ENCODE results near the gene SLC30A7.
"Not testable (repeated sequence)": the region's sequence is repeated elsewhere in the genome, so short reads cannot be mapped to it uniquely, and the experiment has no call there.

The SLC30A7 gene

DNA sequence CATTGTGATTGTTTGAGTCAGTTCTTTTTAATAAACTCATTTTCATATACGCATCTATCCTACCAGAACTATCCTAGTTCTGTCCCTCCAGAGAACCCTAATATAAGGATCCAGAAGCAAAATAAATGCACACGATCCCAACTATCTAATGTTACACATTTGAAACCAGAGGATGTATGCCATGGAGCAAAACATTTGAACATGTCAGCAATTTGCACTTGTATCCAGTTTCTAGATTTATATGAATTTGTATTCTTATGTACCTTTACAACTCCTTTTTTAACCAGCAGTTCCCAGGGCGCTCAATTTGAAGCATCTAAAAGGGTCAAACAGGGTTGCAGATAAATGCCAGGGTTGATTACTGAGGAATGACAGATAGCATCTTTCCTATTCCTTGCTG is 3.3 kb upstream of the SLC30A7 start:
- DNase-seq, result no peak

DNA sequence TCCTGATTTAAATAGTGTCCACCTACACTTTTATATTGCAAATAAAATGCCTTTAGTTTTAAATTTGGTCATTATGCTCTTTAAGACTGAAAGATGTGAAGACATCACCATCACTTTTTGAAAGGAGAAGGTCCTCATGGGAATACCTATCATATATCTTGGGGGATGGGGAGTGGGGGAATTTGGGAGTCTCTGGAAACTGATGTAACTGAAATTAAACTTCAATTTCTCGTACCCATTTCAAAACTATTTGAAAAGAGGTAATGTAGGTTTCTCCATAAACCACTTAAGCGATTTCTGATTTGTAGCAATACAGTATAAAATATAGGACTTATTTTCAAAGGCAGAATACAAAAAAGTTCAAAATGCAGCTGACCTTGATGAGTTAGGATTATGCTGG is 2.2 kb upstream of the SLC30A7 start:
- no peak for DNase-seq

DNA sequence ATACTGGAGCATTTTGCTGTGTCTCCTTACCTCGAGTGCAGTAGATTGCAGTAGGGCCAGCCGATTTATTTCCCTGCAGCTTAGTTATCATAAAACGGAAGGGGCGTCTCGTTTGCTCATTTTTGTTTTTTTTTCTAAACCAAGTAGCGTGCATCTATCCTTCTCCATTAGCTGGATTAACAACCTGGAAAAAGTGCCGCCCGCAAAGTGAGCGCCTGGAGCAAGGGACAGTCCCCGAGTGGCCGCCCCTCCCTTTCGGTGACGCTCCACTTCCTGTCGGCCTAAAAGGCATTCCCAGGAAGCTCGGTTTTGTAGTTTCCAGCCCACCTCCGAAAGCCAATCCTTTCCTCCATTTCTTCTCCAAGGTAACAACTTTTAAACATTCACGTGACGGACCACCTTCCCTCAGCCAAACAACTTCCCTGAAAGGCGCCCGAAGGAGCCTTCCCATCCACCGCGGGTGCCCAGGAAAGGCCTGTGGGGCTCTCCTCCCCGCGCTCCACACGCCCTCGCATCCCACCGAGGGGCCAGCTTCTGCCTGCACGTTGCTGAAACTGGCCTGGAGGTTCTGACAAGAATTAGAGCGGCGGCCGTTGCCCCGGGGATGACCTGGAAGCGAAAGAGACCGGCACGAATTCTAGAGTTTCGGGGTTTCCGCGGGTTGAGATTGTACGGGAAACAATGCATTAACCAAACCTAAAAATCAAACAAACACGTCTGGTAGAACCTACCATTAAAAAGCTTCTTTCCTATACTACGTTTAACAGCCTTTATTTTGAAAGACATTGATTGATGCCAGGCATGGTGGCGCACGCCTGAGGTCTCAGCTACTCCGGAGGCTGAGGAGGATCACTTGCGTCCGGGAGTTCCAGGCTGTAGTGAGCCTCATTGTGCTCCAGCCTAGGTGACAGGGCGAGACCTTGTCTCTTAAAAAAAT is 1.0 kb upstream of the SLC30A7 start, which contains the start of gene EXTL2:
Gene EXTL2 (minus strand): TSS at position 240 of the 937 bp plus-strand sequence. CDS start 6,085 bp downstream, outside the sequence.
- DNase-seq, result peak; percentile 84

DNA sequence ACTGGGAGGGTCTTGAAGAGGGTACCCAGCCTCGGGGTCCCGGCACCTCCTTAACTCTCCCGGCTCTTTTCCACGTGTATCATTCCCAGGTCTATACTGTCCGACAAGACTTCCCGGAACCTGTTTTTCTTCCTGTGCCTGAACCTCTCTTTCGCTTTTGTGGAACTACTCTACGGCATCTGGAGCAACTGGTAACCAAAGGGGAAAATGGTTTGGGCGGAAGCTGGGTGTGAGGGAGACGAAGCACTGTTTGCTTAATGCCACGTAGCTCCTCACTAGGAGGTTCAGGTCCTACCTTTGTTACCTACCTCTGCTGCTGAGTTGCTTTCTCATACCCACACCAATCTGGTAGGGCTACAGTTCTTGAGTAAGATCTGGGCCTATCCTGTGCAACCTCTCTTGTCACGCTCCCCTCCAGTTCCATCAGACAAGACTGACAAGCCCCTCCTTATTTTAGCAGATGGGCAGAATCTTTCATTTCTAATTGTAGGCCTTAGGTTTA is 642 bp downstream of the SLC30A7 start:
- peak; percentile 57 for DNase-seq

DNA sequence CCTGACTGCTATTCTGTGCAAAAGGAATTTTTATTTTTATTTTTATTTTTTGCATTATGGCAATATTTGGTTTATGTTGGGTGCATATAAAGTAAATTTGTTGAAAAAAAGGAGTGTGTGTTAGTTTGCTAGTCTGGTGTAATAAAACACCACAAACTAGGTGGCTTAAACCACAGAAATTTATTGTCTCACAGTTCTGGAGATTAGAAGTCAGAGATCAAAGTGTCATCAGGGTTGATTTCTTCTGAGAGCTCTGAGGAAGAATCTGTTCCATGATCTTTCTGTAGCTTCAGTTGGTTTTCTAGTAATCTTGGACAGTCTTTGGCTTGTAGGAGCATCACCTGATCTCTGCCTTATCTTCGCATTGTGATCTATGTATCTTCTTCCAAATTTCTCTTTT is 6.5 kb downstream of the SLC30A7 start:
- DNase-seq, result no peak

DNA sequence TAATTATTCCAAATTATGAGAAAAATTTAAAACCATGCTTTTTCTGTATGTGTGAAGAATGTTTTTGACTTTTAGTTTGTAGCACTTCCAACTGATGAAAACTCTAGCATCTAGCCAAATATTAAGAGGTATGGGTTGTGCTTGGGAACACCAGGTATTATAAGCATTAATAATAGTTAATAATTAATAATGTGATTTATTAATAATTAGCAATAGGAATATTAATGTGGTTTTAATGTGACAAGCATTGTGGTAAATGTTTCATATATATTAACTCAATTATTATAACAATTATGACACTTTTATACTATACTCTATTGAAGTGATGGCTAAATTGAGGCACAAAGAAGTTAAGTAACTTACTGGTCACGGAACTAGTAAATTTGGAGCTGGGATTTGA is 7.9 kb downstream of the SLC30A7 start:
- no peak for DNase-seq

DNA sequence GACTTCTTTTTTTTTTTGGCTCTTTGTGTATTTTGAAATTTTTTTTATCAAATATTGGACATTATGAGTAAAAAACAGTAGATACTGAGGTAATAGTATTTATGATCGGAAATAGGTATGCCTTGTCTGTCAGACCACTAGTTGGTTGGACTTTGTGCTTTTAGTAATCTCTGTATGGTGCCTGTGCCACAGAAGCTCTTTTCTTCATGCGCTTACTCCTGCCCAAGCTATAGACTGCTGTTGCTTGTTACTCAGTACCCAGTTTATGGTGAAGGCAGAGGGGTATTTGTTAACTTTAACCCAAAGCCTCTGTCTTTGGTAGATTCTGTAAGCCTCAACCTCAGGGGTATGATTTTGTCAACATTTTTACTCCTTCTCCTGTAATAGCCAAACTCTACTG is 8.6 kb downstream of the SLC30A7 start:
- no peak for DNase-seq

DNA sequence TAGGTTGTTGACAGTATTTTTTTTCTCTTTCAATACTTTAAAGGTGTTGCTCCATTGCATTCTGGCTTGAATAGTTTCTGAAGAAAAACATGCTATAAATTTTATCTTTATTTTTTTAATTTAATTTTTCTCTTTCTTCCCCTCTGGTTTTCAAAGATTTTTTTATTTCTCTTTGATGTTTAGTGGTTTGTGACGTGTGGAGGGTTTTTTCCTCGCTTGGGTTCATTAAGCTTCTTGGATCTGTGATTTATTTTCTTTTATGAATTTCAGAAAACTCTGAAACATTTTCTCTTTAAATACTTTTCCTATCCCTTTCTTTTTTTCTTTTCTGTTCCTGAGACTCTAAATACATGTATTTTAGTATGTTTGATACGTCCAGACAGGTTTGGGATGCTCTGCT is 9.3 kb downstream of the SLC30A7 start:
- no peak for DNase-seq

DNA sequence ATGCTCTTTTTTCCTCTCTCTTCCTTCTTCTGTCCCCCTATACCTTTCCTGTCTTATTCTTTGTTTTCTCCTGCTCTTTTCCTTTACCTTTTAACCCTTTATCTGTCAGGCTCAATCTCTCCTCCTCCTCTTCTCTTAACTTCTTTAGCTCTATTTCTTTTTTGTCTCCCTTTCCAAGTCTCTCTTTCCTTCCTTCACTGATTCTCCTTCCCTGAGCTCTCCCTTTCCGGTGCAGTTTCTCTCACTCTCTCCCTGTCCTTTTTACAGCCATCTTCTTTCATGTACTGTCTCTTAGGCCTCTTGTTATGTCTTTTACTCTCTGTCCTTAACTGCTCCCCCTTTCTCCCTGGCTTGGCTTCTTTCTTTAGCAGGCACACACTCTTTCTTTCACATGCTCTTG is 12.0 kb downstream of the SLC30A7 start:
- DNase-seq, result no peak

DNA sequence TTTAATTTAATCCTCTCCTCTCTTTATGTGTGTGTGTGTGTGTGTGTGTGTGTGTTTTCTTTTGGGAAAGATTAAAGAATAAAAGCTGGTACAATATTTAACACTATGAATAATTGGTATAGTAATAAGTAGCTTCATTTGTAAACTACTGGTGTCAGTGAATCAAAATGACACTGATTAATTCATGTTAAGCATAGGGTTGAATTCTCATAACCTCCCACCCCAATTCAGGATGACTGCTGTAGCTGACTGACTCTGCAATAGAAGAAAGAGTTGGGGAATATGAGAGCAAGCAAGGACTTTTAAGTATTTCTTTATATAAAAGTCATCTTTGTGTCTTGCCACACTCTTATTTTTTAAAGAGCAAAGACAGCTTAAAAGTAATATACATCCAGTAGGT is 13.1 kb downstream of the SLC30A7 start:
- DNase-seq, result no peak

DNA sequence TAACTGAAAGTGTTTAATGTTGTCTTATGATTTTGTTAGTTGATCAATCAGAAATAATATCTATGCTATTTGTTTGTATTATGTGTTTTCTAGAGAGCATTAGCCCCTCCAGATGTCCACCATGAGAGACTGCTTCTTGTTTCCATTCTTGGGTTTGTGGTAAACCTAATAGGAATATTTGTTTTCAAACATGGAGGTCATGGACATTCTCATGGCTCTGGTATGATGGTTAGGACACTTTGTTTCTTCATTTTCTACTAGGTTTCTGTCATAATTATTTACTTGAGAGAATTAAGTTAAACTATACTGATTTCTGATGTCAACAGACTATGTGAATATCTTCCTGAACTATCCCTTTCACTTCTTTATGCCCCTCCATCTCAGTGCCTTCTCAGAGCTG is 16.1 kb downstream of the SLC30A7 start:
- no peak for DNase-seq

DNA sequence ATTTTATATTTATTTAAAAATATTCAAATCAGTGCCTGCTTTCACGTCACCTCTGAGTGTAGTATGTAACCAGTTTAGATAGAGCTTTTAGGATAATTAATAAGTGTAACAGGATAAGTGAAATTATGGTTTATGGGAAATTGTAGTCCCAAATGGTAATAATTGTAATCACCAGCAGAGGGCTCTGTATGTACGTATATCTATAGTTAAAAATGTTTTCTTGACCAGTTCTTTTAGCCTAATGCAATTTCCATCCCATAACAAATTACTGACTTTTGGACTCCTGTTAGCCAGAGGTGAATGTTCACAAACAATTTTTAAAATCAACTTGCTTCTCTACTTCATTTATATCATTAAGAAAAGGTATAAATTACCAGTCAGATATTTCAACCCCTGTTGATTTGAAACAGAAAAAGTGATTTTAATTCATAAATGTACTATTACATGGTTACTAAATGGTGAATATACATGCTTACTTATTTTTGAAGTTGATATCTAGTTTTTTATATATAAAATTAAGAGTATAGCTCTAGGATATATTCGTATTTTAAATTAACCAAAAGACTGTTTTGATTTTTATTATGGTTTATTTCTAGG is 25.3 kb downstream of the SLC30A7 start:
- peak; percentile 57 for DNase-seq

DNA sequence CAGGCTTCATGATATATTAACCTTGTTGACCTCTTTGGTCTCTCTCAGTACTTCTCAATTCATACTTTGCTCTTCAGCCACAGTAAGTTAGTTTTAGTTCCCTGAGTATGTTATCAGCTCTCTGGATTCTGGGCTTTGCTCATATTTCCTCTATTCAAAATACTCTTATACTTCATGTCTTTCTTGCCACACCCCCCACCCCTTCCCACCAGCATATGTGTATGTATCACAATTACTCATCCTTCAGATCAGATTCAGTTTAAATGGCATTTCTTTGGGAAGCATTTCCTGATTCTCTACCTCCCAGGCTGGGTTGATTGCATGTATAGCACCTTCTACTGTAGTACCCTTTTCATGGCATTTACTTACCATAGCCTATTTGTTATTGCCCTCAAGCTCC is 28.3 kb downstream of the SLC30A7 start:
- peak; percentile 71 for DNase-seq

DNA sequence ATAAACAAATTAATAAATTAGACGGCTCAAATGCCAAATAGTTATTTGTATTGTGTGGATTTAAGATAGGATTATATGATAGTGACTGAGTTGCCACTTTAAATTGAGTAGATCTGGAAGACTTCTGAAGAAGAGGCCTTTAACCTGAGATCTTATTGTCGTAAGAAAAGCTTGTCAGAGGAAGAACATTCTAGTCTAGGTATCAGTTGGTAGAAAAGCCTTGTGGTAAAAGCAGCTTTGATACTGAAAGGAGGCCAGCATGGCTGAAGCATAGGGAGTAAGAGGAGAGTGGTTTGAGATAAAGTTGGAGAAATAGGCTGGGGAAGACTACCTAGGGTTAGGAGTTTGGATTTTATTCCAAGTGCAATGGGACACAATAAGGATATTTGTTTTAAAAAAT is 29.1 kb downstream of the SLC30A7 start:
- no peak for DNase-seq

DNA sequence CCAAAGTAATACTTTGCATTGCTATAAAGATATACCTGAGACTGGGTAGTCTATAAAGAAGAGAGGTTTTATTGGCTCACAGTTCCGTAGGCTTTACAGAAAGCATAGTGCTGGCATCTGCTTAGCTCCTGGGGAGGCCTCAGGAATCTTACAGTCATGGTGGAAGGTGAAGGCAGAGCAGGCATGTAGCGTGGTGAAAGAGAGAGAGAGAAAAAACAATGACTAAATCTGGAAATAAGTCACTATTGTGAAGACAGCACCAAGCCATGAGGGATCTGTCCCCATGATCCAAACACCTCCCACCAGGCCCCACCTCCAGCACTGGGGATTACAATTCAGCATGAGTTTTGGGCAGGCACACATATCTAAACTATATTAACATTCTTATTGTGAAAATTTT is 30.4 kb downstream of the SLC30A7 start:
- DNase-seq, result no peak

DNA sequence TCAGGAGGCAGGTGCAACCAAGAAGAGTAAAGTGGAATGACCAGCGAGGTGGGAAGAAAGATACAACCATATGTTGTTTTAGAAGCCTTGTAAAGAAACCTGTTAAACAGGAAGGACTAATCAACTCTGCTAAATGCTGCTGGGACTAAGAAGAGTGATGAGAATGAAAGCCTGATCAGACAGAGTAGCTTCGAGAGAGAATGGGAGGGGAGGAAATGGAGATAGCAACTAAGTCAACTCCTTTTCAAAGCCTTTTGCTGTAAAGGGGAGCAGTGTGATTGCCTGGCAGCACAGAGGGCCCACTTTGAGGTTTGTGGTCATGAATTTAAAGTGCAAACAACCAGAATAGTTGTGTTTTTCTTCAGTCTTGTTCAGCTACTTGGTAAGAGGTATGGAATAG is 31.4 kb downstream of the SLC30A7 start:
- no peak for DNase-seq

DNA sequence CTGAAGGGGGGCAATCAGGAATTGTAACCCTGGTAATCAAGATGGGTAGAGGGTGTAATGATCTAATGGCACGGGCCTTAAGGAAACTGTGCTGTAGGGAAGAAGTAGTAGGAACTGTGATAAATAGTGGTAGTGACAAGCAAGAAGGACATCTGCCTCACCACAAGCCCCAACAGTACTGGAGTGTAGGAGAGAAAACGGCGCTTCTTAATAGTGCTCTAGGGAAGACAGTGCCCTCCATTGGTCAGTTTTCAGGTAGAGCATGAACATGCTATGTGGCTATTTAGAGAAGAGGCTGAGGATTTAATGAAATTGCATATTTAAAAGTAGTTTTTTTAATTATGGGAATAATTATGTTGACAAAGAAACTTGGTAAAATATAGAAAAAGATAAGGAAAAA is 32.2 kb downstream of the SLC30A7 start:
- DNase-seq, result no peak

DNA sequence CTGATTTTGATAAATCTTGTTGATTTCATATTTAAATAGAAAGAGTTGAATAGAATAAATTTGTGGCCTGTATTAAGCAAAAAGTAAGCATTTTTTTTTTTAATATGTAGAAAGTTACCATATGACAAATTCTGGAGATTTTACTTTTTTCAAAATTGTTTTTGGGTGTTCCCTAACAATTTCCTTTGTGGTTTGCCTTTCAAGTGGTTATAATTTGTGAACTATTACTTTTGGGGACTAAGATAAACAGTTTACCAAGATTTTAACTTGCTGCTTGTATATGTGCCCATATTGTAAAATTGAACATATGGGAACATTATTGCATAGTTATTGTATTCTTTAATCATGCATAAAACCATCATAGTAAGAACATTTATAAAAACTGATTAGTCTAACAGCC is 34.6 kb downstream of the SLC30A7 start:
- DNase-seq, result no peak

DNA sequence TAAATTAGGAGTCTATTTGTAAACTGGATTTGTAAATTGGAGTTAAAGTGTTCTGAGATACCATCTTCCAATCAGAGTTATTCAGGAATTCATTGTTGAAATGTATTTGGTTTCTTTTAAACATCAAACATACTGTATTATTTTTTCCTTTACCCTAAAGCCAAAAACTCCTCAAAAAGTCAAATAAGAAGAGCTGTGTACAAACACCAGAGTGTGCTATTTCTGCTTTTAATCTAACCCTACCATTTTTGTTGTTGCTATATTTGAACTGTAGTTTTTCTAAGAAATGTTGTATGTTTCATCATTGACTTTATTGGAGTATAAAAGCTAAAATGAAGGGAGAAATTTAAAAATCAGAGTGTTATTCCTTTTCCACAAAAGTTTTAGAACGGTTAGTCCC is 35.8 kb downstream of the SLC30A7 start:
- no peak for DNase-seq

DNA sequence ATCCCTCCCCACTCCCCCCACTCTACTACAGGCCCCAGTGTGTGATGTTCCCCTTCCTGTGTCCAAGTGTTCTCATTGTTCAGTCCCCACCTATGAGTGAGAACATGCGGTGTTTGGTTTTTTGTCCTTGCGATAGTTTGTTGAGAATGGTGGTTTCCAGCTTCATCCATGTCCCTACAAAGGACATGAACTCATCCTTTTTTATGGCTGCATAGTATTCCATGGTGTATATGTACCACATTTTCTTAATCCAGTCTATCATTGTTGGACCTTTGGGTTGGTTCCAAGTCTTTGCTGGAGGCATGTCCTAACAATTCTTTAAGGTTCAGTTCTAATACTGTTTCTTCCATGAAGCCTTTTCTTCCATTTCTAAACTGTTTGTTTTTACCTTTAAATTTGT is 37.7 kb downstream of the SLC30A7 start:
- DNase-seq, result not testable (repeated sequence)

DNA sequence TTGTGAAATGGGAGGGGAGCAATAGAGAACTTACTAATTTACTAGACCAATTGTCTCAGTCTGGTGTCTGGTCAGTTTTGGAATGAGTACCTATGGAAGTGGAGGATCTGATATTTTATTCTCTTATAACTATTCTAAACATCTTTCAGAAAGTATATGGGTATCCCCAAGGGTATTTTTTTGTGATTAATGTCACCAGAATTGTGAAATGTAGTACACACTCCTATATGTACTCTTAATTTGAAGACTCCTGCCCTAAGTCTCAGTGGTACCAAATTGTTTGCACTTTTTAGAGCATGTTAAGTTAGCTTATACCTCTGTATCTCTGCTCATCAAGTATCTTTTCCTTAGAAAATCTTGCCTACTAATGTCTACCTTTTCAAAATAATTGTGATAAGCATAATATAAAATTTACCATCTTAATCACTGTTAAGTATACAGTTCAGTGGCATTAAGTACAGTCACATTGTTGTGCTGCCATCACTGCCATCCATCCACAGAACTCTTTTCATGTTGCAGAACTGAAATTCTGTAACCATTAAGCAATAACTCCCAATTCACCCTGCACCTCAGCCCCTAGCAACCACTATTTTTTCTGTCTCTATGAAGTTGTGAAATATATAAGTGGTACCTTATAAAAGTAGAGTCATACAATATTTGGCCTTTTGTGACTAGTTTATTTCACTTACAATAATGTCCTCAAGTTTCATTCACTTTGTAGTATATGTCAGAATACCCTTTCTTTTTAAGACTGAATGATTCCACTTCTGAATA is 40.5 kb downstream of the SLC30A7 start:
- no peak for DNase-seq

DNA sequence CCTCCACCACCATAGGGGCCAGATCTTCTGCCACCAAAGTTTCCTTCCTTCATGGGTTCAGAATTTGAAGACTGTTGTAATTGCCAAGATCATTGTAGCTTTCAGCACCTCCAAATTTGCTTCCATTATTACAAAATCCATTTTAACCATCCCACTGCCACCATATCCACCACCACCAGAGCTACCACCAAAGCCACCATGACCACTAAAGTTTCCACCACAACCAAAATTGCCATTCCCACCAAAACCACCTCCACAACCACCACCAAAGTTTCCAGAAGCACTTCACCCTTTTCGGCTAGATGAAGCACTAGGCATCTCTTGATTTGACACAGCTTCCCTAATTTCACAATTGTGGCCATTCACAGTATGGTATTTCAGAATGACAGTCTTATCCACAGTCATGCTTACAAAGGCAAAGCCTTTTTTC is 45.2 kb downstream of the SLC30A7 start:
- no peak for DNase-seq

DNA sequence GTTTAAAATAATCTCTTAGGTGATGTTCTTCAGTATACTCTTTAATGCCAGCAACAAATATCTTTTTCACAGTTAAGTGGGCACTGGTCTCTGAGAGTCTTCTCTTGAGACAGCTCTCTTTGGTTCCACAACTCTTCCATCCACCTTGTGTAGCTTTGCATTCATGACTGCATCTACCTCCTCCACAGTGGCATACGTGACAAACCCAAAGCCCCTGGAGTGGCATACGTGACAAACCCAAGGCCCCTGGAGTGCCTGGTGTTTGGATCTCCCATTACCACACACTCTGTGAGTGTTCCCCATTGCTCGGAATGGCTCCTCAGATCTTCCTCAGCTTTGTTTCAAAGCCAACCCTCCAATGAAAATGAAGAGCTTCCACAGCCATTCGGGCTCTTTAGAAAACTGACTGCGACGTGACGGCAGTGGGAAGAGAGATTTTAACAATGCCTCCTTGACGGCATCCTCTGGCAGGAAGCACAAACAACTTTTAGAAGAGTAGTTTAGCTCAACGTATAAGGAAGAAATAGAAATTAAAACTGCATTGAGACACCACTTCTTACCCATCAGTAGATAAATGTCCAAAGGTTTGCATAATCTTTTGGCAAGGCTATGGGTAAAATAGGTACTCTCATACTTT is 45.8 kb downstream of the SLC30A7 start:
- no peak for DNase-seq
